H1 (cell line): ENCODE measurements around the gene KCTD17. TPM values are rescaled to one million over a fixed set of nuclear protein-coding genes. Genes with fewer than 3 reads are reported as not detected.
A peak's percentile ranks its signal among the peaks of the same experiment; 100 is the strongest.

Experiments used
- BACH1 ChIP-seq: IDR thresholded peaks from 2 replicates; pipeline ENCODE4 v1.6.1; 2012; ENCODE audit warnings: low read length, improper control_type of control experiment
- polyA plus RNA-seq, 7 experiments: library from polyadenylated mRNA; depleted of rRNA in 3 of 7; stranded (reverse) in 5 of 7; unstranded in 2 of 7; fragments of >200 nt in 5 of 7; fragments of 200-250 nt in 2 of 7; gene quantifications; 1 replicate in 5 of 7; 2 replicates in 1 of 7; 4 replicates in 1 of 7; pipeline versions ENCODE4 v1.2.1 to v1.2.3, GENCODE V29; 2011 to 2013; ENCODE audit warnings: missing spikeins in 2 of 7, mixed read lengths in 2 of 7
- total RNA-seq: library from RNA; stranded (reverse); fragmentation: NEBNext Ultra II Directional; extraction: Animal tissue kit (Norgen Biotek cat#: 25700); gene quantifications from 2 replicates; pipeline ENCODE4 v1.2.1, GENCODE V29; 2021
- TF ChIP-seq, protein P1 (sequence below): fragments of 300-600 bp; sonication (generic); IDR thresholded peaks from 2 replicates; pipeline ENCODE4 v1.7.1; 2012; ENCODE audit warnings: low read length, moderate library complexity, mild to moderate bottlenecking, inconsistent platforms; ENCODE audit not compliant: insufficient replicate concordance

The KCTD17 gene
- total and polyA plus RNA-seq, 2 of the 8 experiments (the other 6 are each of a cell fraction or from before 2014, with no cell fraction given), result 39.4 to 44.0 TPM

DNA sequence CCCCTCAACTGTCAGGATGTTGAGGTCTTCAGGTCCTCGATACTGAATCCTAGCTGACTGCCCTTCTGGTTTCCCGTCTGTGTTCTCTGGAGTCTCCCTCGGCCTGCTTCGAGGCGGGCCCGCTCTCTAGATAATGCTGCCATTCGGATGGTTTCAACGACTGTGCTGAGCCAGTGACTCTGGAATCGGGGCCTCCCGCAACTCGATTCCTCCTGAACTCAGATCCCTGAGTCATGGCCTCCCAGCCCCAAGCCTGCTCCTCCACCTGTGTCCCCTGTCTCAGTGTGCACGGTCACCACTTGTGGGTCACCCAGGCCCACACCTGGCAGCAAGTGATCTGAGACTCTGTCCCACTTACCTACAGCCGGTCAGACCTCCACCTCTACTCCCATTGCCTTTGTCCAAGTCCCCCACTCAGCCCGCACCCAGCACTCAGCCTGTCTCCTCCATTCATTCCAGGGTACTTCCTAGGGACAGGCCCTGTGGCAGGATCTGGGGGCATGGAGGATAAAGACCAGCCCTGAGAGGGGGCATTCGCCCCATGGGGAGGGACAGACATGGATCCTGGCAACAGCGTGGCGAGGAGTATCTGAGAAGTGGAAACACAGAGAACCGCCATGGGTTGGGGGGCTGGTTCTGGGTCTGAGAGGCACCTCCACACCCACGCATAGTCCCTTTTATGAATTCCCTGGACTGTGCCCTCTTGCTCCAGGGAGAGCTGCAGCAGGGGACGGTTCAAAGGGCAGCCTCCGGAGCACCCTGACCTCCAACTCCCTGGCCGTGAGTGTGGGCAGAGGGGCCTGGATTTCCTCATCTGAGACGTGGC is 17.7 kb upstream of the KCTD17 start (continued):
- TF ChIP-seq, protein P1, sequence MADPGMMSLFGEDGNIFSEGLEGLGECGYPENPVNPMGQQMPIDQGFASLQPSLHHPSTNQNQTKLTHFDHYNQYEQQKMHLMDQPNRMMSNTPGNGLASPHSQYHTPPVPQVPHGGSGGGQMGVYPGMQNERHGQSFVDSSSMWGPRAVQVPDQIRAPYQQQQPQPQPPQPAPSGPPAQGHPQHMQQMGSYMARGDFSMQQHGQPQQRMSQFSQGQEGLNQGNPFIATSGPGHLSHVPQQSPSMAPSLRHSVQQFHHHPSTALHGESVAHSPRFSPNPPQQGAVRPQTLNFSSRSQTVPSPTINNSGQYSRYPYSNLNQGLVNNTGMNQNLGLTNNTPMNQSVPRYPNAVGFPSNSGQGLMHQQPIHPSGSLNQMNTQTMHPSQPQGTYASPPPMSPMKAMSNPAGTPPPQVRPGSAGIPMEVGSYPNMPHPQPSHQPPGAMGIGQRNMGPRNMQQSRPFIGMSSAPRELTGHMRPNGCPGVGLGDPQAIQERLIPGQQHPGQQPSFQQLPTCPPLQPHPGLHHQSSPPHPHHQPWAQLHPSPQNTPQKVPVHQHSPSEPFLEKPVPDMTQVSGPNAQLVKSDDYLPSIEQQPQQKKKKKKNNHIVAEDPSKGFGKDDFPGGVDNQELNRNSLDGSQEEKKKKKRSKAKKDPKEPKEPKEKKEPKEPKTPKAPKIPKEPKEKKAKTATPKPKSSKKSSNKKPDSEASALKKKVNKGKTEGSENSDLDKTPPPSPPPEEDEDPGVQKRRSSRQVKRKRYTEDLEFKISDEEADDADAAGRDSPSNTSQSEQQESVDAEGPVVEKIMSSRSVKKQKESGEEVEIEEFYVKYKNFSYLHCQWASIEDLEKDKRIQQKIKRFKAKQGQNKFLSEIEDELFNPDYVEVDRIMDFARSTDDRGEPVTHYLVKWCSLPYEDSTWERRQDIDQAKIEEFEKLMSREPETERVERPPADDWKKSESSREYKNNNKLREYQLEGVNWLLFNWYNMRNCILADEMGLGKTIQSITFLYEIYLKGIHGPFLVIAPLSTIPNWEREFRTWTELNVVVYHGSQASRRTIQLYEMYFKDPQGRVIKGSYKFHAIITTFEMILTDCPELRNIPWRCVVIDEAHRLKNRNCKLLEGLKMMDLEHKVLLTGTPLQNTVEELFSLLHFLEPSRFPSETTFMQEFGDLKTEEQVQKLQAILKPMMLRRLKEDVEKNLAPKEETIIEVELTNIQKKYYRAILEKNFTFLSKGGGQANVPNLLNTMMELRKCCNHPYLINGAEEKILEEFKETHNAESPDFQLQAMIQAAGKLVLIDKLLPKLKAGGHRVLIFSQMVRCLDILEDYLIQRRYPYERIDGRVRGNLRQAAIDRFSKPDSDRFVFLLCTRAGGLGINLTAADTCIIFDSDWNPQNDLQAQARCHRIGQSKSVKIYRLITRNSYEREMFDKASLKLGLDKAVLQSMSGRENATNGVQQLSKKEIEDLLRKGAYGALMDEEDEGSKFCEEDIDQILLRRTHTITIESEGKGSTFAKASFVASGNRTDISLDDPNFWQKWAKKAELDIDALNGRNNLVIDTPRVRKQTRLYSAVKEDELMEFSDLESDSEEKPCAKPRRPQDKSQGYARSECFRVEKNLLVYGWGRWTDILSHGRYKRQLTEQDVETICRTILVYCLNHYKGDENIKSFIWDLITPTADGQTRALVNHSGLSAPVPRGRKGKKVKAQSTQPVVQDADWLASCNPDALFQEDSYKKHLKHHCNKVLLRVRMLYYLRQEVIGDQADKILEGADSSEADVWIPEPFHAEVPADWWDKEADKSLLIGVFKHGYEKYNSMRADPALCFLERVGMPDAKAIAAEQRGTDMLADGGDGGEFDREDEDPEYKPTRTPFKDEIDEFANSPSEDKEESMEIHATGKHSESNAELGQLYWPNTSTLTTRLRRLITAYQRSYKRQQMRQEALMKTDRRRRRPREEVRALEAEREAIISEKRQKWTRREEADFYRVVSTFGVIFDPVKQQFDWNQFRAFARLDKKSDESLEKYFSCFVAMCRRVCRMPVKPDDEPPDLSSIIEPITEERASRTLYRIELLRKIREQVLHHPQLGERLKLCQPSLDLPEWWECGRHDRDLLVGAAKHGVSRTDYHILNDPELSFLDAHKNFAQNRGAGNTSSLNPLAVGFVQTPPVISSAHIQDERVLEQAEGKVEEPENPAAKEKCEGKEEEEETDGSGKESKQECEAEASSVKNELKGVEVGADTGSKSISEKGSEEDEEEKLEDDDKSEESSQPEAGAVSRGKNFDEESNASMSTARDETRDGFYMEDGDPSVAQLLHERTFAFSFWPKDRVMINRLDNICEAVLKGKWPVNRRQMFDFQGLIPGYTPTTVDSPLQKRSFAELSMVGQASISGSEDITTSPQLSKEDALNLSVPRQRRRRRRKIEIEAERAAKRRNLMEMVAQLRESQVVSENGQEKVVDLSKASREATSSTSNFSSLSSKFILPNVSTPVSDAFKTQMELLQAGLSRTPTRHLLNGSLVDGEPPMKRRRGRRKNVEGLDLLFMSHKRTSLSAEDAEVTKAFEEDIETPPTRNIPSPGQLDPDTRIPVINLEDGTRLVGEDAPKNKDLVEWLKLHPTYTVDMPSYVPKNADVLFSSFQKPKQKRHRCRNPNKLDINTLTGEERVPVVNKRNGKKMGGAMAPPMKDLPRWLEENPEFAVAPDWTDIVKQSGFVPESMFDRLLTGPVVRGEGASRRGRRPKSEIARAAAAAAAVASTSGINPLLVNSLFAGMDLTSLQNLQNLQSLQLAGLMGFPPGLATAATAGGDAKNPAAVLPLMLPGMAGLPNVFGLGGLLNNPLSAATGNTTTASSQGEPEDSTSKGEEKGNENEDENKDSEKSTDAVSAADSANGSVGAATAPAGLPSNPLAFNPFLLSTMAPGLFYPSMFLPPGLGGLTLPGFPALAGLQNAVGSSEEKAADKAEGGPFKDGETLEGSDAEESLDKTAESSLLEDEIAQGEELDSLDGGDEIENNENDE, result no peak
- peak; percentile 25; the same call in 1 of the 2 replicates for TF ChIP-seq BACH1
